K562 (cell line): ENCODE results near the gene GGA3. TPM values are rescaled to one million over a fixed set of nuclear protein-coding genes. Genes with fewer than 3 reads are reported as not detected.

Source experiments
- CBFA2T3 ChIP-seq: fragments of 450-650 bp; IDR thresholded peaks from 2 replicates; pipeline ENCODE4 v1.6.1; 2017
- DPF2 ChIP-seq: fragments of 450-650 bp; IDR thresholded peaks from 2 replicates; pipeline ENCODE4 v1.6.1; 2016
- HMGXB4 ChIP-seq: sonication (generic); formaldehyde crosslinking; IDR thresholded peaks from 2 replicates; pipeline ENCODE4 v1.8.1; 2023; ENCODE audit warnings: mild to moderate bottlenecking, missing genetic modification reagents
- LARP7 ChIP-seq: fragments of 450-650 bp; IDR thresholded peaks from 2 replicates; pipeline ENCODE4 v1.6.1; 2016
- MAFG ChIP-seq: fragments of 450-650 bp; conservative IDR thresholded peaks from 2 replicates; pipeline ENCODE4 v1.6.1; 2016; ENCODE audit warnings: missing genetic modification characterization, missing compliant biosample characterization
- RAD51 ChIP-seq: fragments of 450-650 bp; IDR thresholded peaks from 2 replicates; pipeline ENCODE4 v1.7.1; 2016; ENCODE audit warnings: low read depth, mild to moderate bottlenecking, borderline replicate concordance
- SRF ChIP-seq, 2 experiments: fragments of 250-450, 450-650 bp in 1 of 2; sonication (Bioruptor Pico) in 1 of 2; sonication (generic) in 1 of 2; formaldehyde crosslinking; IDR thresholded peaks; 2 replicates each; pipeline versions ENCODE4 v1.5.0 to v1.5.1; 2020 to 2022; ENCODE audit warnings: mild to moderate bottlenecking in 1 of 2, missing genetic modification reagents in 1 of 2
- SRSF3 ChIP-seq: fragments of 200-400 bp; formaldehyde crosslinking; IDR thresholded peaks from 2 replicates; pipeline ENCODE4 v1.6.1; 2016; ENCODE audit warnings: mild to moderate bottlenecking, low read length, moderate library complexity; ENCODE audit not compliant: insufficient read depth
- STAT5B ChIP-seq: fragments of 250-450 bp; sonication (Bioruptor Pico); IDR thresholded peaks from 2 replicates; pipeline ENCODE4 v1.8.0; 2021; ENCODE audit warnings: mild to moderate bottlenecking, inconsistent platforms
- TAF1 ChIP-seq: IDR thresholded peaks from 2 replicates; pipeline ENCODE4 v1.6.1; 2011; ENCODE audit warnings: mild to moderate bottlenecking, low read length, moderate library complexity; ENCODE audit not compliant: insufficient read depth, control insufficient read depth, severe bottlenecking; ENCODE audit errors: extremely low read depth
- THRA ChIP-seq: fragments of 450-650 bp; IDR thresholded peaks from 2 replicates; pipeline ENCODE4 v1.6.1; 2017; ENCODE audit warnings: mild to moderate bottlenecking, moderate library complexity
- ZZZ3 ChIP-seq: fragments of 450-650 bp; IDR thresholded peaks from 2 replicates; pipeline ENCODE4 v1.6.1; 2016; ENCODE audit warnings: antibody characterized with exemption, mild to moderate bottlenecking, moderate library complexity
- polyA plus RNA-seq, 8 experiments: library from polyadenylated mRNA; depleted of rRNA in 4 of 8; stranded (reverse) in 5 of 8; unstranded in 3 of 8; fragments of >200 nt; fragmentation: Nextera tagmentation in 2 of 8; fragmentation: Illumina TruSeq in 1 of 8; extraction: Ambion mirVana in 2 of 8; extraction: Trizol in 1 of 8; gene quantifications; 2 replicates each; pipeline versions ENCODE4 v1.2.1 to v1.2.3, GENCODE V29; 2011 to 2014; ENCODE audit warnings: inconsistent platforms in 1 of 8, missing spikeins in 1 of 8
- total RNA-seq, 7 experiments: library from RNA; depleted of rRNA in 6 of 7; stranded (reverse); fragments of >200 nt in 6 of 7; fragmentation: Illumina TruSeq in 2 of 7; extraction: Trizol in 2 of 7; gene quantifications; 2 replicates each; pipeline versions ENCODE4 v1.2.1 to v1.2.3, GENCODE V29; 2011 to 2021; ENCODE audit warnings: low replicate concordance in 1 of 7
- TF ChIP-seq, protein P1 (sequence below), 3 experiments: IDR thresholded peaks in 2 of 3; conservative IDR thresholded peaks in 1 of 3; 2 replicates each; pipeline ENCODE4 v1.5.1; 2011 to 2012; ENCODE audit warnings: low read length in 3 of 3, mild to moderate bottlenecking in 3 of 3, control low read depth in 2 of 3, improper control_type of control experiment in 1 of 3, inconsistent platforms in 1 of 3, low read depth in 1 of 3, mixed read lengths in 1 of 3, moderate library complexity in 1 of 3; ENCODE audit not compliant: insufficient read depth in 2 of 3
- TF ChIP-seq, protein P2 (sequence below), 2 experiments: IDR thresholded peaks in 1 of 2; conservative IDR thresholded peaks in 1 of 2; 2 replicates each; pipeline ENCODE4 v1.6.1; 2016; ENCODE audit warnings: low read depth in 2 of 2, mild to moderate bottlenecking in 1 of 2, missing compliant biosample characterization in 1 of 2, missing genetic modification characterization in 1 of 2, moderate library complexity in 1 of 2

Gene GGA3
- total and polyA plus RNA-seq, 9 of the 15 experiments (the other 6 are each of a cell fraction or from before 2014, with no cell fraction given), result 5.7 to 64.9 (median 25.4) TPM

GRCh38 chr17:75289115-75289831 is 27.9 kb upstream of the GGA3 start, which contains the start of gene SLC25A19 (continued):
- TF ChIP-seq LARP7 (no peak), HMGXB4 (CRISPR knock-in tag) (no peak), RAD51 (no peak; the same call in 1 of the 2 replicates), SRSF3 (no peak), MAFG (no peak), ZZZ3 (no peak), THRA (no peak), SRF (CRISPR knock-in tag; IDR thresholded peaks at IDR 0.05) (peak in 1 of 2 experiments; percentile 68; a peak in 2 of 4 replicates), STAT5B (CRISPR knock-in tag) (no peak), CBFA2T3 (no peak), DPF2 (no peak), TAF1 (peak; percentile 79)
- TF ChIP-seq, protein P1, sequence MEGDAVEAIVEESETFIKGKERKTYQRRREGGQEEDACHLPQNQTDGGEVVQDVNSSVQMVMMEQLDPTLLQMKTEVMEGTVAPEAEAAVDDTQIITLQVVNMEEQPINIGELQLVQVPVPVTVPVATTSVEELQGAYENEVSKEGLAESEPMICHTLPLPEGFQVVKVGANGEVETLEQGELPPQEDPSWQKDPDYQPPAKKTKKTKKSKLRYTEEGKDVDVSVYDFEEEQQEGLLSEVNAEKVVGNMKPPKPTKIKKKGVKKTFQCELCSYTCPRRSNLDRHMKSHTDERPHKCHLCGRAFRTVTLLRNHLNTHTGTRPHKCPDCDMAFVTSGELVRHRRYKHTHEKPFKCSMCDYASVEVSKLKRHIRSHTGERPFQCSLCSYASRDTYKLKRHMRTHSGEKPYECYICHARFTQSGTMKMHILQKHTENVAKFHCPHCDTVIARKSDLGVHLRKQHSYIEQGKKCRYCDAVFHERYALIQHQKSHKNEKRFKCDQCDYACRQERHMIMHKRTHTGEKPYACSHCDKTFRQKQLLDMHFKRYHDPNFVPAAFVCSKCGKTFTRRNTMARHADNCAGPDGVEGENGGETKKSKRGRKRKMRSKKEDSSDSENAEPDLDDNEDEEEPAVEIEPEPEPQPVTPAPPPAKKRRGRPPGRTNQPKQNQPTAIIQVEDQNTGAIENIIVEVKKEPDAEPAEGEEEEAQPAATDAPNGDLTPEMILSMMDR (IDR thresholded peaks at IDR 0.05 in 2 of 3, conservative IDR thresholded peaks at IDR 0.05 in 1 of 3; ENCODE audit: insufficient read depth in 2 of 3, low read depth in 1 of 3, low read length in 3 of 3), result peak; percentile 78 to 96 (median 85)
- TF ChIP-seq, protein P2, sequence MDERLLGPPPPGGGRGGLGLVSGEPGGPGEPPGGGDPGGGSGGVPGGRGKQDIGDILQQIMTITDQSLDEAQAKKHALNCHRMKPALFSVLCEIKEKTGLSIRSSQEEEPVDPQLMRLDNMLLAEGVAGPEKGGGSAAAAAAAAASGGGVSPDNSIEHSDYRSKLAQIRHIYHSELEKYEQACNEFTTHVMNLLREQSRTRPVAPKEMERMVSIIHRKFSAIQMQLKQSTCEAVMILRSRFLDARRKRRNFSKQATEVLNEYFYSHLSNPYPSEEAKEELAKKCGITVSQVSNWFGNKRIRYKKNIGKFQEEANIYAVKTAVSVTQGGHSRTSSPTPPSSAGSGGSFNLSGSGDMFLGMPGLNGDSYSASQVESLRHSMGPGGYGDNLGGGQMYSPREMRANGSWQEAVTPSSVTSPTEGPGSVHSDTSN (CRISPR knock-in tag; IDR thresholded peaks at IDR 0.05; ENCODE audit: low read depth), result peak; percentile 74
- TF ChIP-seq, protein P2 (tag; conservative IDR thresholded peaks at IDR 0.05; ENCODE audit: low read depth), result peak; percentile 99
